Body of pancreas (tissue), 4 donors: ENCODE results near the gene CNTNAP2. TPM values are rescaled to one million over a fixed set of nuclear protein-coding genes. Genes with fewer than 3 reads are reported as not detected.

Experiments
- ATAC-seq: fragments of 150-250 bp; one replicate; pipeline ENCODE4 v1.9.1; 2016
- DNase-seq, 4 donors: peaks; one replicate each; pipeline ENCODE4 v3.0.0-alpha.2; 2019
- H3K27ac ChIP-seq, 4 donors: fragments of 200-600 bp; sonication (generic); 1 replicate in 3 of 4; 2 replicates in 1 of 4; pipeline versions ENCODE4 v1.5.1 to v1.6.1; 2016 to 2019; ENCODE audit warnings: mild to moderate bottlenecking in 1 of 4, mixed read lengths in 1 of 4, moderate library complexity in 1 of 4
- H3K27me3 ChIP-seq, 2 donors: fragments of 200-600 bp; sonication (generic); one replicate each; pipeline ENCODE4 v1.6.0; 2016; ENCODE audit warnings: mild to moderate bottlenecking in 1 of 2
- H3K36me3 ChIP-seq, 2 donors: fragments of 200-600 bp; sonication (generic); replicated peaks in 1 of 2; 2 replicates each; pipeline ENCODE4 v1.5.1; 2016; ENCODE audit warnings: low read depth in 2 of 2; ENCODE audit not compliant: insufficient read depth in 1 of 2
- H3K4me1 ChIP-seq: fragments of 200-600 bp; sonication (generic); one replicate; pipeline ENCODE4 v1.6.0; 2016
- H3K4me3 ChIP-seq, 2 donors: fragments of 200-600 bp; sonication (generic); 1 replicate in 1 of 2; 2 replicates in 1 of 2; pipeline ENCODE4 v1.5.1; 2016 to 2019
- H3K9me3 ChIP-seq, 3 donors: fragments of 200-600 bp; sonication (generic); 1 replicate in 2 of 3; 2 replicates in 1 of 3; pipeline ENCODE4 v1.5.1; 2016
- CTCF ChIP-seq, 7 experiments: fragments of 450-650 bp in 4 of 7; fragments of 200-600 bp in 3 of 7; sonication (generic) in 3 of 7; IDR thresholded peaks; one replicate each; pipeline ENCODE4 v1.5.1; 2016 to 2019; ENCODE audit warnings: antibody characterized with exemption in 7 of 7
- POLR2A ChIP-seq, 3 donors: fragments of 450-650 bp; IDR thresholded peaks; one replicate each; pipeline ENCODE4 v1.6.1; 2016; ENCODE audit warnings: antibody characterized with exemption in 3 of 3, mild to moderate bottlenecking in 2 of 3
- WGBS, 2 donors: methylation state at CpG; one replicate each; pipeline ENCODE4 v1.1.5; 2017; 5-methylcytosine and 5-hydroxymethylcytosine counted together
- intact Hi-C: fragments of 100-400 bp; cut with DNase I; formaldehyde crosslinking; loops from one replicate; pipeline ENCODE4 v1.15.1; 2023
- total RNA-seq, 2 donors: library from RNA; depleted of rRNA; stranded (reverse); fragments of >200 nt; gene quantifications; one replicate each; pipeline ENCODE4 v1.1.0, GENCODE V29; 2016

Gene CNTNAP2
- total RNA-seq, 2 donors from 2014 or later = 1.0 TPM; not detected in 1

GRCh38 chr7:148318102-148318811 is 2201.7 kb downstream of the CNTNAP2 start:
- H3K27ac ChIP-seq = no peak overlapping the region
- ATAC-seq = no peak
- no peaks in the 10 kb centered on the region for H3K9me3 ChIP-seq
- DNase-seq = no peak
- H3K4me3 ChIP-seq = no peak overlapping the region
- H3K27me3 ChIP-seq = no peaks in the 10 kb centered on the region
- intact Hi-C loops = no loop called here
- TF ChIP-seq POLR2A (IDR thresholded peaks at IDR 0.05) (no peak), CTCF (IDR thresholded peaks at IDR 0.05) (no peak)
- peaks cover 11% of the 10 kb centered on the region for H3K4me1 ChIP-seq
- WGBS, 2 donors = 62 to 80% methylated on average over 9 of the region's 9 CpGs
- no peaks in the 10 kb centered on the region for H3K36me3 ChIP-seq

DNA sequence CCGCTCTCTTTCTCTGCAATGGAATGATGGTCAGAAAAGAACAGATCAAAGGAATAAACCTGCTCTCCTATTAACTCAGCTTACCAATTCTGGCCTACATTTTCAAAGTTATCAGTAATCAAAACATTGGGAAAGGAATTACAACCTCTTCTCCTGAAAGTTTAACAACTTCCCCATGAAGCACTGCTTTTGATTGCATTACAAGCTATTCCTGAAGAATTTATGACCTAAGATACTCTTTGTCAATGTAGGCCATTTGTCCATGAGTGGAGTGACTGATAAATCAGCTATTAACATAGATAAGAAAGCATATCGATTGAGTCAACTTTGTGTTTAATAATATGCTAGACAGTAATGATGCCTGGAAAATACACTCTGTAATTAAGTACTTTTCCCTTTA is 2202.2 kb downstream of the CNTNAP2 start:
- TF ChIP-seq POLR2A (IDR thresholded peaks at IDR 0.05) = no peak
- no peak for TF ChIP-seq CTCF (IDR thresholded peaks at IDR 0.05)
- no peaks in the 10 kb centered on the region for H3K36me3 ChIP-seq
- no peak overlapping the region for H3K27ac ChIP-seq
- no peak for ATAC-seq
- H3K4me1 ChIP-seq = peaks cover 11% of the 10 kb centered on the region
- no peak overlapping the region for H3K4me3 ChIP-seq
- intact Hi-C loops = no loop called here
- no peaks in the 10 kb centered on the region for H3K9me3 ChIP-seq
- 30 to 43% methylated on average over 2 of the region's 2 CpGs for WGBS, 2 donors
- DNase-seq = no peak
- no peaks in the 10 kb centered on the region for H3K27me3 ChIP-seq

GRCh38 chr7:148319316-148319808 is 2202.8 kb downstream of the CNTNAP2 start:
- 81 to 83% methylated on average over 6 of the region's 6 CpGs for WGBS, 2 donors
- TF ChIP-seq CTCF (IDR thresholded peaks at IDR 0.05) (no peak), POLR2A (IDR thresholded peaks at IDR 0.05) (no peak)
- H3K27me3 ChIP-seq = no peaks in the 10 kb centered on the region

DNA sequence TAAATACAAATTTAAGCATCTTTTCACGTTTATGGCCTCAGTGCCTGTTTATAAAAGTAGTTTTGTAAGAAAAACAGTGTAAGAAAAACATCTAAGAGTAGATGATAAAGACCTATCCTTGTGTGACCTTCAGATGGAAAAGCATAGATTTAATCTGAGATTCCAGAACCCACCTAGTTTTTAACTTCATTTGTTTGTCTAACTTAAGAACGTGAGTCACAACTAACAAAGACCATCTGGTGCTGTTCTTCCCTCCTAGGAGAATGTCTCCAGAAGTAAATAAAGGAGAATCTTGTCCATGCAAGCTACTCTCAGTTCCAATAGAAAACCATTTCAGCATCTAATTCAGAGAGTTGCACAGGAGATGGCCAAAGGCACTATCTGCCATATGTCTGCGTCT is 2208.6 kb downstream of the CNTNAP2 start:
- Histone ChIP-seq H3K4me1 (no peaks in the 10 kb centered on the region), H3K27me3 (no peaks in the 10 kb centered on the region), H3K9me3 (no peaks in the 10 kb centered on the region), H3K4me3 (no peak overlapping the region), H3K27ac (no peak overlapping the region), H3K36me3 (no peaks in the 10 kb centered on the region)
- intact Hi-C loops = no loop called here
- ATAC-seq (no peak), DNase-seq (no peak)
- 56 to 61% methylated on average over 3 of the region's 3 CpGs for WGBS, 2 donors
- no peak for TF ChIP-seq CTCF (IDR thresholded peaks at IDR 0.05)
- TF ChIP-seq POLR2A (IDR thresholded peaks at IDR 0.05) = no peak

More at GRCh38 chr7:148319316-148319808, 2202.8 kb downstream of the CNTNAP2 start:
- no peak for ATAC-seq
- no peak for DNase-seq
- no peaks in the 10 kb centered on the region for H3K36me3 ChIP-seq
- no peaks in the 10 kb centered on the region for H3K9me3 ChIP-seq
- H3K27ac ChIP-seq = no peak overlapping the region
- no peak overlapping the region for H3K4me3 ChIP-seq
- peaks cover 11% of the 10 kb centered on the region for H3K4me1 ChIP-seq
- intact Hi-C loops = no loop called here

GRCh38 chr7:148327379-148327778 is 2210.8 kb downstream of the CNTNAP2 start:
- H3K36me3 ChIP-seq = no peaks in the 10 kb centered on the region
- intact Hi-C loops = no loop called here
- no peaks in the 10 kb centered on the region for H3K9me3 ChIP-seq
- WGBS, 2 donors = 53 to 56% methylated on average over 1 of the region's 1 CpG
- H3K4me1 ChIP-seq = no peaks in the 10 kb centered on the region
- no peak for ATAC-seq
- no peak for DNase-seq
- no peak overlapping the region for H3K4me3 ChIP-seq
- no peak overlapping the region for H3K27ac ChIP-seq
- H3K27me3 ChIP-seq = no peaks in the 10 kb centered on the region
- no peak for TF ChIP-seq POLR2A (IDR thresholded peaks at IDR 0.05)
- TF ChIP-seq CTCF (IDR thresholded peaks at IDR 0.05) = no peak
